Fibroblast of lung (primary cell): ENCODE data around the gene ADGRB3.

ENCODE experiments used
- EZH2 ChIP-seq: IDR thresholded peaks from 2 replicates; pipeline ENCODE4 v1.5.1; 2012; ENCODE audit warnings: low read length, control low read depth, mild to moderate bottlenecking; ENCODE audit errors: missing control alignments
- TF ChIP-seq, protein P1 (sequence below), 2 donors: IDR thresholded peaks in 1 of 2; conservative IDR thresholded peaks in 1 of 2; 1 replicate in 1 of 2; 2 replicates in 1 of 2; pipeline ENCODE4 v1.5.1; 2011 to 2012; ENCODE audit warnings: low read length in 2 of 2, control low read depth in 1 of 2, inconsistent platforms in 1 of 2, low read depth in 1 of 2, mild to moderate bottlenecking in 1 of 2

DNA sequence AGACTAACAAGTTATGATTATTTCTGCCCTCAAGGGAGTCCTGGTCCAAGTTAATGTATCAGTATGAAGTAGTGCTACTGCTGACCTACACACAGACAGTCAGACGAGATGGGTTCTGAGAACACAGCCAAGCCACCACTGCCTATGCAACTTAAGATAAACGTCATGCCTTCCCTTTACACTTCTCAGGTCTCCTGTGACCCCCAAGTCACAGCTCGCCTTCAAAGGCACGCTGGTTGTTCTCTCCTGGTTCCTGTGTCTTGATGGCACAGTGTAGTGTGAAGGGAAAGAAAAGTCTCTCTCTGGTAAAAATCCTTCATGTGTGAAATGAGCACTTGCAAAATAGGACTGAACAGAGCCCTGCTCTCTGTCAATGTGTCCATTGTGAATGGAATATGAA, 377.8 kb downstream of the ADGRB3 start:
- TF ChIP-seq, protein P1, sequence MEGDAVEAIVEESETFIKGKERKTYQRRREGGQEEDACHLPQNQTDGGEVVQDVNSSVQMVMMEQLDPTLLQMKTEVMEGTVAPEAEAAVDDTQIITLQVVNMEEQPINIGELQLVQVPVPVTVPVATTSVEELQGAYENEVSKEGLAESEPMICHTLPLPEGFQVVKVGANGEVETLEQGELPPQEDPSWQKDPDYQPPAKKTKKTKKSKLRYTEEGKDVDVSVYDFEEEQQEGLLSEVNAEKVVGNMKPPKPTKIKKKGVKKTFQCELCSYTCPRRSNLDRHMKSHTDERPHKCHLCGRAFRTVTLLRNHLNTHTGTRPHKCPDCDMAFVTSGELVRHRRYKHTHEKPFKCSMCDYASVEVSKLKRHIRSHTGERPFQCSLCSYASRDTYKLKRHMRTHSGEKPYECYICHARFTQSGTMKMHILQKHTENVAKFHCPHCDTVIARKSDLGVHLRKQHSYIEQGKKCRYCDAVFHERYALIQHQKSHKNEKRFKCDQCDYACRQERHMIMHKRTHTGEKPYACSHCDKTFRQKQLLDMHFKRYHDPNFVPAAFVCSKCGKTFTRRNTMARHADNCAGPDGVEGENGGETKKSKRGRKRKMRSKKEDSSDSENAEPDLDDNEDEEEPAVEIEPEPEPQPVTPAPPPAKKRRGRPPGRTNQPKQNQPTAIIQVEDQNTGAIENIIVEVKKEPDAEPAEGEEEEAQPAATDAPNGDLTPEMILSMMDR (conservative IDR thresholded peaks at IDR 0.05 in 1 of 2, IDR thresholded peaks at IDR 0.05 in 1 of 2; ENCODE audit: low read depth in 1 of 2, low read length in 2 of 2): no peak
- TF ChIP-seq EZH2: no peak
